Panc1 (cell line): ENCODE results near the gene GPA33.

Source experiments
- CTCF ChIP-seq: fragments of 450-650 bp; IDR thresholded peaks from 2 replicates; pipeline ENCODE4 v1.5.1; 2017; ENCODE audit warnings: mild to moderate bottlenecking
- POLR2AphosphoS5 ChIP-seq: IDR thresholded peaks from 2 replicates; pipeline ENCODE4 v1.6.1; 2012; ENCODE audit warnings: mild to moderate bottlenecking, low read depth, low read length, moderate library complexity
- TF ChIP-seq, protein P1 (sequence below), 2 experiments: IDR thresholded peaks; 2 replicates each; pipeline ENCODE4 v1.6.1; 2011 to 2012; ENCODE audit warnings: low read depth in 2 of 2, control low read depth in 1 of 2, low read length in 1 of 2, mild to moderate bottlenecking in 1 of 2, moderate library complexity in 1 of 2; ENCODE audit not compliant: insufficient read depth in 1 of 2

DNA sequence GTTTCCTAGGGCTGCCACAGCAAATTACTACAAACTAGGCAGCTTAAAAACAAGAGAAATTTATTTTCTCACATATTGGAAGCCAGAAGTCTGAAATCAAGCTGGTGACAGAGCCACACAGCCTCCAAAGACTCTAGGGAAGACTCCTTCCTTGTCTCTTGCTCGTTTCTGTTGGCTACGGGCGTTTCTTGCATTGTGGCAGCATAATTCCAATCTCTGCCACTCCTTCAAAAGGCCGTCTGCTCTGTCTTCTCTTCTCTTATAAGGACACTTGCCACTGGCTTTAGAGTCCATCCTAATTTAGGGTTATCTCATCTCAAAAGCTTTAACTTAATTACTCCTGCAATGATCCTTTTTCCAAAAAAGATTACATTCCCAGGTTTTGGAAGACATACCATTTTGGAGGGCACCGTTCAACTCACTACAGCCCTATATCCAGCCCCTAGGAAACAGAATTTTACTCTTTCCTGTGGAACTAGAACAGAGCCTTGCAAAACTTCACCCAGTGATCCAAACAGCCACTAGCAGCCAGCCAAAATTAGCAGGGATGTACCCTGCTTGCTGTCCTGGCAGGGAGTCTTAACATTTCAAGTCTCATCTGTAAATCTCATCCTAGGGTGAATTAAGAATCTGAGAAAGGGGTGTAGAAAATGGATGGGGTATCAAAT, 12.9 kb upstream of the GPA33 start:
- TF ChIP-seq CTCF (no peak), POLR2AphosphoS5 (no peak)
- TF ChIP-seq, protein P1, sequence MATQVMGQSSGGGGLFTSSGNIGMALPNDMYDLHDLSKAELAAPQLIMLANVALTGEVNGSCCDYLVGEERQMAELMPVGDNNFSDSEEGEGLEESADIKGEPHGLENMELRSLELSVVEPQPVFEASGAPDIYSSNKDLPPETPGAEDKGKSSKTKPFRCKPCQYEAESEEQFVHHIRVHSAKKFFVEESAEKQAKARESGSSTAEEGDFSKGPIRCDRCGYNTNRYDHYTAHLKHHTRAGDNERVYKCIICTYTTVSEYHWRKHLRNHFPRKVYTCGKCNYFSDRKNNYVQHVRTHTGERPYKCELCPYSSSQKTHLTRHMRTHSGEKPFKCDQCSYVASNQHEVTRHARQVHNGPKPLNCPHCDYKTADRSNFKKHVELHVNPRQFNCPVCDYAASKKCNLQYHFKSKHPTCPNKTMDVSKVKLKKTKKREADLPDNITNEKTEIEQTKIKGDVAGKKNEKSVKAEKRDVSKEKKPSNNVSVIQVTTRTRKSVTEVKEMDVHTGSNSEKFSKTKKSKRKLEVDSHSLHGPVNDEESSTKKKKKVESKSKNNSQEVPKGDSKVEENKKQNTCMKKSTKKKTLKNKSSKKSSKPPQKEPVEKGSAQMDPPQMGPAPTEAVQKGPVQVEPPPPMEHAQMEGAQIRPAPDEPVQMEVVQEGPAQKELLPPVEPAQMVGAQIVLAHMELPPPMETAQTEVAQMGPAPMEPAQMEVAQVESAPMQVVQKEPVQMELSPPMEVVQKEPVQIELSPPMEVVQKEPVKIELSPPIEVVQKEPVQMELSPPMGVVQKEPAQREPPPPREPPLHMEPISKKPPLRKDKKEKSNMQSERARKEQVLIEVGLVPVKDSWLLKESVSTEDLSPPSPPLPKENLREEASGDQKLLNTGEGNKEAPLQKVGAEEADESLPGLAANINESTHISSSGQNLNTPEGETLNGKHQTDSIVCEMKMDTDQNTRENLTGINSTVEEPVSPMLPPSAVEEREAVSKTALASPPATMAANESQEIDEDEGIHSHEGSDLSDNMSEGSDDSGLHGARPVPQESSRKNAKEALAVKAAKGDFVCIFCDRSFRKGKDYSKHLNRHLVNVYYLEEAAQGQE (IDR thresholded peaks at IDR 0.05; ENCODE audit: insufficient read depth in 1 of 2, low read depth in 2 of 2, low read length in 1 of 2) = no peak
